ENCODE data around the gene GPR84.

Gene GPR84

GRCh38 chr12:54341378-54342300 is 22.6 kb downstream of the GPR84 start:
- no peak overlapping the region for H3K27ac ChIP-seq
- no peak for TF ChIP-seq ZFX (IDR thresholded peaks at IDR 0.05)
- no peak for TF ChIP-seq CTCF (conservative IDR thresholded peaks at IDR 0.05)

GRCh38 chr12:54340846-54341245 is 23.4 kb downstream of the GPR84 start:
- no peak overlapping the region for H3K27ac ChIP-seq
- TF ChIP-seq CTCF (conservative IDR thresholded peaks at IDR 0.05) (no peak), ZFX (IDR thresholded peaks at IDR 0.05) (no peak)

GRCh38 chr12:54338698-54339296 is 25.5 kb downstream of the GPR84 start:
- H3K27ac ChIP-seq: no peak overlapping the region
- no peak for TF ChIP-seq CTCF (conservative IDR thresholded peaks at IDR 0.05)
- TF ChIP-seq ZFX (IDR thresholded peaks at IDR 0.05): no peak

- no peak overlapping the region for H3K27ac ChIP-seq
- TF ChIP-seq CTCF (conservative IDR thresholded peaks at IDR 0.05) (no peak), ZFX (IDR thresholded peaks at IDR 0.05) (no peak)
Observed at GRCh38 chr12:54337854-54338650, 26.2 kb downstream of the GPR84 start.

GRCh38 chr12:54337280-54337842 is 26.9 kb downstream of the GPR84 start:
- no peak for TF ChIP-seq ZFX (IDR thresholded peaks at IDR 0.05)
- no peak for TF ChIP-seq CTCF (conservative IDR thresholded peaks at IDR 0.05)
- no peak overlapping the region for H3K27ac ChIP-seq

GRCh38 chr12:54333420-54334034 is 30.8 kb downstream of the GPR84 start:
- no peak overlapping the region for H3K27ac ChIP-seq
- TF ChIP-seq CTCF (conservative IDR thresholded peaks at IDR 0.05) (no peak), ZFX (IDR thresholded peaks at IDR 0.05) (no peak)
